Dedifferentiated amniotic fluid mesenchymal stem cell (primary cell): Measurements from ENCODE around the gene NDRG3.
"Not testable (repeated sequence)": the region's sequence is repeated elsewhere in the genome, so short reads cannot be mapped to it uniquely, and the experiment has no call there.

Source experiments
- DNase-seq: peaks from one replicate; pipeline ENCODE4 v3.0.0-alpha.2; 2016; ENCODE audit errors: extremely low spot score

The NDRG3 gene

GRCh38 chr20:36644032-36644705, 101.7 kb downstream of the NDRG3 start:
- no peak for DNase-seq

GRCh38 chr20:36642136-36642535, 103.8 kb downstream of the NDRG3 start:
- no peak for DNase-seq

GRCh38 chr20:36641506-36641843, 104.4 kb downstream of the NDRG3 start:
- no peak for DNase-seq

- DNase-seq, result not testable (repeated sequence)
Measured at GRCh38 chr20:36638876-36639400, 107.0 kb downstream of the NDRG3 start.

GRCh38 chr20:36634342-36634741, 111.5 kb downstream of the NDRG3 start:
- no peak for DNase-seq

- no peak for DNase-seq
Measured at GRCh38 chr20:36633285-36633772, 112.6 kb downstream of the NDRG3 start.

GRCh38 chr20:36632487-36633284, 113.2 kb downstream of the NDRG3 start:
- no peak for DNase-seq

- no peak for DNase-seq
Measured at GRCh38 chr20:36632147-36632486, 113.8 kb downstream of the NDRG3 start.

- no peak for DNase-seq
Measured at GRCh38 chr20:36631646-36632045, 114.2 kb downstream of the NDRG3 start.

- DNase-seq, result no peak
Measured at GRCh38 chr20:36629719-36630681, 115.9 kb downstream of the NDRG3 start.

GRCh38 chr20:36628076-36628475, 117.8 kb downstream of the NDRG3 start:
- DNase-seq, result no peak

- DNase-seq, result no peak
Measured at GRCh38 chr20:36624944-36625324, 121.0 kb downstream of the NDRG3 start.

- DNase-seq, result no peak
Measured at GRCh38 chr20:36624068-36624943, 121.6 kb downstream of the NDRG3 start.

- no peak for DNase-seq
Measured at GRCh38 chr20:36623444-36623843, 122.4 kb downstream of the NDRG3 start.

- DNase-seq, result no peak
Measured at GRCh38 chr20:36620917-36621316, 125.0 kb downstream of the NDRG3 start.

GRCh38 chr20:36614781-36615557, 130.9 kb downstream of the NDRG3 start:
- DNase-seq, result no peak

GRCh38 chr20:36613974-36614373, 131.9 kb downstream of the NDRG3 start:
- no peak for DNase-seq

GRCh38 chr20:36611625-36612024, 134.3 kb downstream of the NDRG3 start:
- DNase-seq, result no peak

GRCh38 chr20:36608388-36608728, 137.5 kb downstream of the NDRG3 start:
- DNase-seq, result not testable (repeated sequence)
